ENCODE data around the gene STX1B.

The STX1B gene

DNA sequence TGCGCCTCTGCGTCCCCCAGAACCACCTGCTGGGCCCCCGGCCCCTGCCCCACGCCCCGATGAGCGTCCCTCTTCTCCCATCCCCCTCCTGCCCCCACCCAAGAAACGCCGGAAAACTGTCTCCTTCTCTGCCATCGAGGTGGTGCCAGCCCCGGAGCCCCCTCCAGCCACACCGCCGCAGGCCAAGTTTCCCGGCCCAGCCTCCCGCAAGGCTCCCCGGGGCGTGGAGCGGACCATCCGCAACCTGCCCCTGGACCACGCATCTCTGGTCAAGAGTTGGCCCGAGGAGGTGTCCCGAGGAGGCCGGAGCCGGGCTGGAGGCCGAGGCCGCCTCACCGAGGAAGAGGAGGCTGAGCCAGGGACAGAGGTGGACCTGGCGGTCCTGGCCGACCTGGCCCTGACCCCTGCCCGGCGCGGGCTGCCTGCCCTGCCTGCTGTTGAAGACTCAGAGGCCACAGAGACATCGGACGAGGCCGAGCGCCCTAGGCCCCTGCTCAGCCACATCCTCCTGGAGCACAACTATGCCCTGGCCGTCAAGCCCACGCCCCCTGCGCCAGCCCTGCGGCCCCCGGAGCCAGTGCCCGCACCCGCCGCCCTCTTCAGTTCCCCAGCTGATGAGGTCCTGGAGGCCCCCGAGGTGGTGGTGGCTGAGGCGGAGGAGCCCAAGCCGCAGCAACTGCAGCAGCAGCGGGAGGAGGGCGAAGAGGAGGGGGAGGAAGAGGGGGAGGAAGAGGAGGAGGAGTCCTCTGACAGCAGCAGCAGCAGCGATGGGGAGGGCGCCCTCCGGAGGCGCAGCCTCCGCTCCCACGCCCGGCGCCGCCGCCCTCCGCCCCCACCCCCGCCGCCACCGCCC is 31.0 kb downstream of the STX1B start:
- no peak for DNase-seq (ENCODE audit: low read depth in 2 of 2)

DNA sequence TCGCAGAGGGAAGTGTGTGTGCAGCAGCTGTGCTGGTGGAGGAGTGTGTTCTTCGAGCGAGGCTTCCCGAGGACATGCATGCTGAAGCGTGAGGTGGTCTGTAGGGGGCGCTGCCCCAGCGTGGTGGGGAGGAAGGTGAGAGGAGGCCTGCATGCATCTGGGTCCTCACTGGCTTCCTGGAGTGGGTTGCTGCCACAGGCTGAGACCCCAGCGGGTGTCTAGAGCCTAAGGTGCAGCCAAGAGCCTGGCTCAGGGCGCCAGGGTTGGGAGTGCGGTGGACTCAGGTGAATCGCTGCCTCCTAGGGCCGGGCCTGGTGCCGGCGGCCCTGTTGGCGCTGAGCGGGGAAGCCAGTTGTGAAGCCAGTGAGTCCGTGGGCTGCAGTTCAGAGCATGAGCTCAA is 32.9 kb downstream of the STX1B start:
- DNase-seq (ENCODE audit: low read depth in 2 of 2), result no peak

DNA sequence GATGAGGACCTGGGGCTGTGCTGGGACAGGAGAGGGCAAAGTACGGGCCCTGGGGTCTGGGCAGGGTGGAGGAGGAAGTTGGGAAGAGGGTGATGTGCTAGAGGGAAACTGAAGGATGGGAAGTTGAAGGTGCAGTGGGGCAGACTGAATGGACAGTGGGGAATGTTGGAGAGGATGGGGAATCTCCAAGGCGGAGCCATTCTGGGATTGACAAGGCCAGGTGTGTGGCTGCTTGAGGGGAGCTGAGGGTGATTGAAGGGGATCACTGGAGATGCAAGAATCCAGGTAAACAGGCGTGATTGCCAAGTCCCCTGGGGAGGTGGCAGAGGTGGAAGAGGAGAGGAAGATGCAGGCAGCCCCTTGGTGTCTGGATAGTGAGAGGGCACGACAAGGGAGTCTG is 34.0 kb downstream of the STX1B start:
- no peak for DNase-seq (ENCODE audit: low read depth in 2 of 2)

DNA sequence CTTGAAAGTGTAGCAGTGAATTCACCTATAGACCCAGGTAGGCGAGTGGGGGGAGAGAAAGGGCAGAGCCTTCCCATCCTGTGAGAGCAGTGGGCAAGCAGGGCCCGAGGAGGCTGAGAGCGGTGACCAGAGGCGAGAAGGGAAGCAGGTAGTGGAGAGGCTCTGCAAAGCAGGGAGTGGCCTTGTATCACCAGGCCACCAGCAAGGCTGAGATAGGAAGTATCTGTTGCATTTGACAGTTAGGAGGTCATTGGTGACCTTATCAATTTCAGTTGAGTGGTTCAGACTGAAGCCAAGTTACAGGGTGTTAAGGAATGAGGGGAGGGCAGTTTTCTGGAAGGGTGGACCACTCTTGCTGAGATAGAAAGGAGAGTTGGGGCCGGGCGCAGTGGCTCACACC is 36.1 kb downstream of the STX1B start:
- no peak for DNase-seq (ENCODE audit: low read depth in 2 of 2)

DNA sequence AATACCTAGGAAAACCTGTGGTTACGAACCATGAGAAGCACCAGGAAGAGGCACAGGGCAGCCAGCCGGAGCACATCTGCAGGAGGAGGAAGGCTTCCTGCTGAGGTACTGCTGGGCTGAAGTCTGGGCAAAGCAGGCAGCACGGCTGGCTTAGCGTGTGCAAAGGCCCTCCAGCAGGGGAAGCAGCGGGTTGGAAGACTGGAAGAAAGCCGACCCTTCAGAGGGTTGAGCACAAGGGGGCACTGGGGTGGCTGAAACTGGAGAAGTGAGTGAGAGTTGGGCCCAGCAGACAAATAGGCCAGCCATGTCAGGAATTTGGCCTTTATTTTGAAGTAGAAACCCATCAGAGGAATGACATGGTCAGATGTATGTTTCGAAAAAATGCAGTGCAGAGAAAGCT is 37.6 kb downstream of the STX1B start:
- no peak for DNase-seq (ENCODE audit: low read depth in 2 of 2)

DNA sequence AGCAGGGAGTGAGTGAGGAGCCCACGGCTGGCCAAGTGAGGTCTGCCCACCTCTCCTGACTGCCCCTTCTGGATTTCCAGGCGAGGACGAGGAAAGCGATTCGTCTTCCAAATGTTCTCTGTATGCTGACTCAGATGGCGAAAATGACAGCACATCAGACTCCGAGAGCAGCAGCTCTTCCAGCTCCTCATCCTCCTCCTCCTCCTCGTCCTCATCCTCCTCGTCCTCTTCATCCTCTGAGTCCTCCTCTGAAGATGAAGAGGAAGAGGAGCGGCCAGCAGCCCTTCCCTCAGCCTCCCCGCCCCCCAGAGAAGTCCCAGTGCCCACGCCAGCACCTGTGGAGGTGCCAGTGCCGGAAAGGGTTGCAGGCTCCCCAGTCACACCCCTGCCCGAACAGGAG is 39.1 kb downstream of the STX1B start:
- no peak for DNase-seq (ENCODE audit: low read depth in 2 of 2)

DNA sequence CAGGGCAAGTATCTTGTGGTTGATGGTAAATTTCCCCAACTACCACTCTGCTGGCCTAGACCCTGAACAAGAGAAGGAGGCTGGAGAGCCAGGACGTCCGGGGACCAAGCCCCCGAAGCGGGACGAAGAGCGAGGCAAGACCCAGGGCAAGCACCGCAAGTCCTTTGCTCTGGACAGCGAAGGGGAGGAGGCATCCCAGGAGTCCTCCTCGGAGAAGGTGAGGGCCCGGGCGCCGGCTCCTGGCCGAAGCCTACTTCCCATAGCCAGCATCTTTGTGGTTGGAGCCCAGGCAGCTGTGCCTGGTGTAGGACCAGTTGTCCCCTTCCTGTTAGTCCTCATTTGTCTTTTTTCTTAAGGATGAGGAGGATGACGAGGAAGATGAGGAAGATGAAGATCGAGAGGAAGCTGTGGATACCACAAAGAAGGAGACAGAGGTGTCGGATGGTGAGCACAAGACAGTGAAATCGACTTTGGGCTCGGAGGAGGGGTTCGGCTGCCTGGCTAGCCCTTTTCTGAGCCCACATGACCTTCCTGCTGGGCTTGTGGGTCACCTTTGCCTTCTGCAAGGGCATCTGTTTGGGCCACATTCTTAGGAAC is 41.1 kb downstream of the STX1B start:
- no peak for DNase-seq (ENCODE audit: low read depth in 2 of 2)

DNA sequence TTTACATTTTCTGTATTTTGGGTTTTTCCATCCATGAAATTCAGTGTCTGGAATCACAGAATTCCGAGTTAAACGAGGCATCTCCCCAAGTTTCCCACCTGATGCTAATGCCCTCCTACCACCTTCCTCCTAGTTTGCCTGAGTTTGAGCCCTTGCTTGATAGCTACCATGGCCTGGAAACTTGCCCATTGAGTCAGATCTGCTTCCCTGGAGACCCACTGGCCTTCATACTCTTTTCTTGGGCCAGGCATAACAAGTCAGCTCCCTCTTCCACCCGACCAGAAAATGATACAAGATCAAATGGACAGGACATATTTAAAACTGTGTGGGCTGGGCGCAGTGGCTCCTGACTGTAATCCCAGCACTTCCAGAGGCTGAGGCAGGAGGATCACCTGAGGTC is 42.6 kb downstream of the STX1B start:
- DNase-seq (ENCODE audit: low read depth in 2 of 2), result no peak

DNA sequence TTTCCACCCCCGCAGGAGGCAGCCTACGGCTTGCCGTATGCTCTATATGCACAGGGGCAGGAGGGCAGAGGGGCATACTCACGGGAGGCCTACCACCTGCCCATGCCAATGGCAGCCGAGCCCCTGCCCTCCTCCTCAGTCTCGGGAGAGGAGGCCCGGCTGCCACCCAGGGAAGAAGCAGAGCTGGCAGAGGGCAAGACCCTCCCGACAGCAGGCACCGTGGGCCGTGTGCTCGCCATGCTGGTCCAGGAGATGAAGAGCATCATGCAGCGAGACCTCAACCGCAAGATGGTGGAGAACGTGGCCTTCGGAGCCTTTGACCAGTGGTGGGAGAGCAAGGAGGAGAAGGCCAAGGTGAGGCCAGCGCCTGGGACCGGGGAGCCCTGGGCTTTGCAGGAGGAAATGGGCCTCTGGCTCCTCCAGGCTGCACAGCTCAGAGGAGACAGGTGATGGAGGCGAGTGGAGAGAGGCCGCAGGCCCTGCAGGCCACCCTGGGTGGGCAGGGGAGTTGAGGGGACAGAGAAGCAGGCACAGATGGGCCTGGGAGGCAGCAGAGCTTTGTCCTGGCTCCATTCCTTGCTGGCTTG is 44.3 kb downstream of the STX1B start:
- no peak for DNase-seq (ENCODE audit: low read depth in 2 of 2)

DNA sequence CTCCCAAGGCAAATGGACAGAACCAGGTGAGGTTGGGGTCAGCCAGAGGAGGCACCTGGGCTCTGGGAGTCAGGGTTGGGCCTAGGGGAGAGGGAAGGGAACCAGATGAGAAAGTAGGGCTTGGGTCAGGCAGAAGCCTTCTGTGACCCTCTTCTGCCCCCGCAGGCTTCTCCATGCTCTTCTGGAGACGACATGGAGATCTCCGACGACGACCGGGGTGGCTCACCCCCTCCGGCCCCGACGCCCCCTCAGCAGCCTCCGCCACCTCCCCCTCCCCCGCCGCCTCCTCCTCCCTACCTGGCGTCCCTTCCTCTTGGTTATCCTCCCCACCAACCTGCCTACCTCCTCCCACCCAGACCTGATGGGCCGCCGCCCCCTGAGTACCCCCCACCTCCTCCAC is 45.0 kb downstream of the STX1B start:
- DNase-seq (ENCODE audit: low read depth in 2 of 2), result no peak

DNA sequence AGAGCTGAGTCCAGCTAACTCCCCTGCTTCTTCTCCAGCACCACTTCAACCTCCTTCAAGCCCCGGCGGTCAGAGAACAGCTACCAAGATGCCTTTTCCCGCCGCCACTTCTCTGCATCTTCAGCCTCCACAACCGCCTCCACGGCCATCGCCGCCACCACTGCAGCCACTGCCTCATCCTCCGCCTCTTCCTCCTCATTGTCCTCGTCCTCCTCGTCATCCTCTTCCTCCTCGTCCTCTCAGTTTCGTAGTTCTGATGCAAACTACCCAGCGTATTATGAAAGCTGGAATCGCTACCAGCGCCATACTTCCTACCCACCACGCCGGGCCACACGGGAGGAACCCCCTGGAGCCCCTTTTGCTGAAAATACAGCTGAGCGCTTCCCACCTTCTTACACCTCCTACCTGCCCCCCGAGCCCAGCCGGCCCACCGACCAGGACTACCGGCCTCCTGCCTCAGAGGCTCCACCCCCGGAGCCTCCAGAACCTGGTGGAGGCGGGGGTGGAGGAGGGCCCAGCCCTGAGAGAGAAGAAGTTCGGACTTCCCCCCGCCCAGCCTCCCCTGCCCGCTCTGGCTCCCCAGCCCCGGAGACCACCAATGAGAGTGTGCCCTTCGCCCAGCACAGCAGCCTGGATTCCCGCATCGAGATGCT is 45.7 kb downstream of the STX1B start:
- no peak for DNase-seq (ENCODE audit: low read depth in 2 of 2)

DNA sequence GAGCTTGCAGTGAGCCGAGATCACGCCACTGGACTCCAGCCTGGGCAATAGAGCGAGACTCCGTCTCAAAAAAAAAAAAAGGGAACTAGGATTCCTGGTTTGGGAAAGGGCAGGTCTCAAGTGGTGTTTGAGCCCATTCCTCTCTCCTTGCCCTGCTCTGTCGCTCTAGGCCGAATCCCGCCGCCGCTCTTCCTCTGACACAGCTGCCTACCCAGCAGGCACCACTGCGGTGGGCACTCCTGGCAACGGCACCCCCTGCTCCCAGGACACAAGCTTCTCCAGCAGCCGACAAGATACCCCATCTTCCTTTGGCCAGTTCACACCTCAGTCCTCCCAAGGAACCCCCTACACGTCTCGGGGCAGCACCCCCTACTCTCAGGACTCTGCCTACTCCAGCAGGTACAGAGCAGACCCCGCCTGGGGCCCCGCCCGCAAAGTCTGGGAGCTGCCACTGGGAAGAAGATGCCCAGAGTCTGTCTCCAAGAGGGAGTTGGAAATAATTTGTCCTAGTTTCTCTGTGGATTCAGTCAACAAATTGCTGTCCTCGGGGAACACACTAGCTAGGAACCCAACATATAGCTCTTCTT is 46.4 kb downstream of the STX1B start:
- no peak for DNase-seq (ENCODE audit: low read depth in 2 of 2)

DNA sequence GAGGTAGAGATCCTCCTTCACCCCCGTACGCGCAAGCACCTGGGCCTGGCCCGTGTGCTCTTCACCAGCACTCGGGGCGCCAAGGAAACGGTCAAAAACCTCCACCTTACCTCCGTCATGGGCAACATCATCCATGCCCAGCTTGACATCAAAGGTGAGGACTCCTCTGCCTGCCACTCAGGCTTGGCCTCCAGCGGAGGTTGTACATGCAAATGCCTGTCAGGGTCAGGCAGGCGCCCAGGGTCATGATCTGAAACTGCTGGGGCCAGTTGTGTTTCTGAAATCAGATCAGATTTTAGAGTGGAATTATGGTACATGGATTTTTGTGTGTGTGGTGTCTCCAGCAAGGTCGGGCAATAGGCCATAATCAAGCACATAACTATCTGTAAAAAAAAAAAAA is 49.1 kb downstream of the STX1B start:
- no peak for DNase-seq (ENCODE audit: low read depth in 2 of 2)

DNA sequence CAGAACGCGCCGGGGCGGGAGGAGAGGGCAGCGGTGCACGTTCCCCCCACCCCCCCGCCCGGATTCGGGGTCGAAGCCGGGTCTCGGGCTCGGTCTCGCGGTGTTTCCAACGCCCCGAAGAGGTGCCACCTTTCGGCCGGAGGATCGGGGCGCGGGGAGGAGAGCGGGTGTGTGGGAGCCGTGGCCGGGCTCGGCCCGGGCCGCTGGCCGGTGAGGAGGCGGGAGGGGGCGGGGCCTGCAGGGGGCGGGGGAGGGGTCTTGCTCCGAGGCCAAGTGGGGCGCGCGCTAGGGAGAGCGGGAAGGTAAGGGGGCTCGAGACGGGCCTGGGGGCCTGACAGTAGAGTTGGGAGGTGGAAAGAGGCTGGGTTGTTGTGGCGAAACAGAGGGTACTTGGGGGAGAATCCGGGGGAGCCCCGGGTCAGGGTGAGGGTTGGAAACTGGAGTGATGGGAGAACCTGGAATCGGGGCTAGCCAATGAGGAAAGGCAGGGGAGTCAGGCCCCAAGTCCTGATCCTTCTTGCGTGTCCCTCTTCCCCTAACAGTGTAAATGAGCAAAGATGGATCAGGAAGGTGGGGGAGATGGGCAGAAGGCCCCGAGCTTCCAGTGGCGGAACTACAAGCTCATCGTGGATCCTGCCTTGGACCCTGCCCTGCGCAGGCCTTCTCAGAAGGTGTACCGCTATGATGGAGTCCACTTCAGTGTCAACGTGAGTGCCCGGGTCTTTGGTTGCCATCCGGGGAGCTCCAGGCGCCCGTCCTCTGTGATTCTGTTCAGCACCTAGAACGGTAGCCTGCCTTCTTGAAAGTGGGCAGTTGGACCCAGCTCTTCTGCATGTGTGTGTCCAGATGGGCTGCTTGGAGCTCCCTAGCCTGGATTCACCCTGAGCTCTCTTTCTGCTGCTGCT is 52.0 kb downstream of the STX1B start:
- DNase-seq (ENCODE audit: low read depth in 2 of 2), result no peak

DNA sequence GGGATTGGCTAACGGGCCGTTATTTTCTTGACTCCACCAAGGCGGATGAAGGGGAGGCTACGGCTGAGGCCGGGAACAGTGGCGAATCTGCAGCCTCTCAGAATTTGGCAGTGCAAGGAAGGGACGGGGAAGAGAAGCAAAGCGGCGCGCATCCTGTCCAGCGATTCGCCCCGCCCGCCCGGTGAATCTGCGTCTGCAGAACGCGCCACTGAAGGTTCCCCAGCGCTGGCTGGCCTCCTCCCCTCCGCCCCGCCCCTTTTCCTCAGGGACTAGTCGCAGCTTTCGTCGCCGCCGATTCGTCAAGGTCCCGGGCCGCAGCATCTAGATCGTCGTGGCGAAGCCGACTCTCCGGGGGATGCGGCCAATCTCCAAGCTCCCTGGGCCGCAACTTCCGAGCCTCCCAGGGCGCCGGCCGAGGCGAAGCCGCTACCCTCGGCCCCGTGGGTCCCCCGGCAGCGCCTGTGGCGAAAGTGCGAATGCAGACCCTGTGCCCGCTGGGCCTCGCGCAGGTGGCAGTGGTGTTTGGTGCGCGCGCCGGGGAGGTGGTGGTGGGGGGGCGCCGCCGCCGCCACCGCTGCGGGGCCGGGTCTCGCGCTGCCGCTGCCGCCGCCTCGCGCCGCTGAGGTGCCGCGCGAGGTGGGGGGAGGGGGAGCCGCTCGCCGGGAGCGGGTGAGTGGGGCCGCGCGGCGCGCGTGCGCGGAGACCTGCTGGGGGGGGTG is 52.8 kb downstream of the STX1B start, which contains the start of gene SETD1A:
TSS of gene SETD1A (plus strand) at position 299 of the 719 bp plus-strand sequence. CDS start 978 bp downstream, outside the sequence.
- DNase-seq (ENCODE audit: low read depth in 2 of 2), result peak; percentile 90 to 95

DNA sequence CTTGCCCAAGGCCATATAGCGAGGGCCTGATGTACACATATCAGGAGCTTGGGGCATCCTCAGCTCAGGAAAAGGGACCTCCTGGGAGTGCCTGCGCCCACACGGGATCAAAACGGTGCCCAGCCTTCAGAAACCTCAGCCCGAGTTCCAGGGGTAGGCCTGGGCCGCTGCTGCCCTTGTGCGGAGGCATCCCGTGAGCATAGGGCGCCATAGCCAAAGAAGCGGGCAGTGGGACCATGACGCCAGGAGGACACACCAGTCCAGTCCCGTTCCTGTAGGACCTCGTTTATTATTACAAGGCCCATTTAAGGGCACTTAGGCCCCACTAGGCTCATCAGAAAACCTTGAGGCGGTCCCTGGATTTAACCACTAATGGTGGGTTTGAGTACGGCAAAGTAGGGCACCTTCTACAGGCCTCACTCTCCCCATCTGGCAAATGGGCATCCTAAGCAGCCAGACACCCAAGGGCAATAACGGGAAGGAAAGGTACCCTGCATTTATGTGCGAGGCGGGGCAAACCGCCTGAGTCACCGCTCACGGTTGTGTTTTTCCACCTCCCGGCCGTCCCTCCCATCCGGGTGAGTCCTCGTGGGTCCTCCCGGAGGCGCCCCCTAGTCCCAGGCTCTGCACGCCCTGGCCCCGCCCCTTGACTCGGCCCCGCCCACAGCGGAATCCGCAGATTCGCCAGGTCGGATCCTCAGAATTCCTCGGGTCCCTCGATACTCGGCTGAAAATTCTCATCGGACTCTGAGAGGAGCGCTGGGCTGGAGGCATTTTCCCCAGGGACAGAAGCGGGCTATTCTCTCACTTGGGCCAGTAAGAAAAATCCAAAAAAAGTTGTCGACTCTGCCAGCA is 53.6 kb downstream of the STX1B start:
- DNase-seq (ENCODE audit: low read depth in 2 of 2), result peak; percentile 68 to 79

DNA sequence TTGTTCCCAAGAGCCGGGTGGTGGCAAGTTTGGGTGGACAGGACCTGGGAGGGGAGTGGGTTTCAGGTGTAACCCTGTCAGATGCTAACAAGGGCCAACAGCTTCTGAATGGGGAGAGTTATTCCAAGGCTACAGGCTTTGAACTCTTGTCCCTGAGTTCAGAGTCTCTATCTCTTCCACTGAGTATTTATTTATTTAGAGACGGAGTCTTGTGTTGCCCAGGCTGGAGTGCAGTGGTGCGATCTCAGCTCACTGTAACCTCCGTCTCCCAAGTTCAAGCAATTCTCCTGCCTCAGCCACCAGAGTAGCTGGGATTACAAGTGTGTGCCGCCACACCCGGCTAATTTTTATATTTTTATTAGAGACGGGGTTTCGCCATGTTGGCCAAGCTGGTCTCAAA is 55.4 kb downstream of the STX1B start:
- no peak for DNase-seq (ENCODE audit: low read depth in 2 of 2)

DNA sequence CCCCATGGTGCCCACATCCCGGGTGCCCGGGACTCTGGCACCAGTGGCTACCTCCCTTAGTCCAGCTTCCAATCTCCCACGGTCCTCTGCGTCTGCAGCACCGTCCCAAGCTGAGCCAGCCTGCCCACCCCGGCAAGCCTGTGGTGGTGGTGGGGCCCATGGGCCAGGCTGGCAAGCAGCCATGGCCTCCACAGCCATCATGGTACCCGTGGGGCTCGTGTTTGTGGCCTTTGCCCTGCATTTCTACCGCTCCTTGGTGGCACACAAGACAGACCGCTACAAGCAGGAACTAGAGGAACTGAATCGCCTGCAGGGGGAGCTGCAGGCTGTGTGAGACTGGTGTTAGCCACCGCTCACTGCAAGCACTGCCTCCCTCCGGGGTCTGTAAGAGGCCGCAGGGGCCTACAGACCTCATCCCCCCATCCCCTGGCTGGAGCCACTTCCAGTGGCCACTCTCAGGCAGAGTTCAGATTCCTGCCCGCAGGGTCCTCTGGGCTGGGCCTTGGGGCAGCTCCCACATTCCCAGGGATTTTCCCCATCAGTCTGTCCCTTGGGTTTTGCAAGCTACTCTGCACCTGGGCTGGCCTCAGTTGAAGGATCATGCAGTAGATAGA is 56.8 kb downstream of the STX1B start:
- peak; percentile 19 to 38 for DNase-seq (ENCODE audit: low read depth in 2 of 2)

DNA sequence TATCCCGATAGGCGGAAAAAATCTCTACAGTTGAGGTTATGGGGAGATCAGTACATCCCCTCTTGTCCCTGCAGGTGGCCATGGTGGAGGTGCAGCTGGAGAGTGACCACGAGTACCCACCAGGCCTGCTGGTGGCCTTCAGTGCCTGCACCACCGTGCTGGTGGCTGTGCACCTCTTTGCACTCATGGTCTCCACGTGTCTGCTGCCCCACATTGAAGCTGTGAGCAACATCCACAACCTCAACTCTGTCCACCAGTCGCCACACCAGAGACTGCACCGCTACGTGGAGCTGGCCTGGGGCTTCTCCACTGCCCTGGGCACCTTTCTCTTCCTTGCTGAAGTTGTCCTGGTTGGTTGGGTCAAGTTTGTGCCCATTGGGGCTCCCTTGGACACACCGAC is 57.3 kb downstream of the STX1B start:
- no peak for DNase-seq (ENCODE audit: low read depth in 2 of 2)

Measured in stimulated activated CD8-positive, alpha-beta memory T cell treated with anti-CD3 and anti-CD28 coated beads, Interleukin-7, amount 100 ng/mL, for 1 hour (primary cell).